ENCODE measurements around the gene LRFN2.

The LRFN2 gene

DNA sequence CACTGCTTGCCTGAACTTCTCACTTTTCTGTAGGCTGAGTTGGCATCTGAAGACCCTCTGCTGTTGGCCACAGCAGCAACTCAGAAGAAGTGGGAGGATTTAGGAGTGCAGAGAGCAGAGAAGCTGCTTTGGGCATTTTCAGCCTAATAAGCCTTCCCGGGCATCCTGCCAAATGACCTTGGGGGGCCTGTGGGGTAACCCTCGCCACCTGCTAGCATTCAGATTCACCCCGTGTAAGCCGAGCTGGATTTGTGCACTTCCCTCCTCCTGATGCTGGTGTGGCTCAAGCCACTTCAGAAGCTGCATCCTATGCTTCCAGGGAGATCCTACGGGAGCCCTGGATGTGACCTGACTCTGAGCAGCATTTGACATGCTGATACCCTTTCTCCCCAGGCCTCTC is 114.8 kb downstream of the LRFN2 start:
- DNase-seq: no peak

DNA sequence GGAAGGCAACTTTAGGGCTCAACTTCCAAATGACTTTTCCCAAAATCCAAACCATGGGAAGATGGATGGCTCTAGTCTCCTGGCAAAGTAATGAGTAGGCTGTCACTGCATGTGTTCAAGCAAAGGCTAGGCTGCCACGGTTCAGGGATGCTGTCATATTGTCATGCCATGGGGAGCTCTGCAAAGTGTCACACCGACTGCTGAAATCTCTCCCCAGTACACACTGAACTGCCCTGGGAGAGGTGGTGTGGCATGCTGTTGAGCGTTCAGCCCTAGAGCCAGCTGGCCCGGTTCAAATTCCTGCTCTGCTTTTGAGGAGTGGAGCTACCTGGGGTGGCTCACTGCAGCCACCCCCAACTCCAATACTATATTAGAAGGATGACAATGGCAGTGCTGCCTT is 115.9 kb downstream of the LRFN2 start:
- no peak for DNase-seq

GRCh38 chr6:40469323-40469722 is 117.8 kb downstream of the LRFN2 start:
- no peak for DNase-seq

DNA sequence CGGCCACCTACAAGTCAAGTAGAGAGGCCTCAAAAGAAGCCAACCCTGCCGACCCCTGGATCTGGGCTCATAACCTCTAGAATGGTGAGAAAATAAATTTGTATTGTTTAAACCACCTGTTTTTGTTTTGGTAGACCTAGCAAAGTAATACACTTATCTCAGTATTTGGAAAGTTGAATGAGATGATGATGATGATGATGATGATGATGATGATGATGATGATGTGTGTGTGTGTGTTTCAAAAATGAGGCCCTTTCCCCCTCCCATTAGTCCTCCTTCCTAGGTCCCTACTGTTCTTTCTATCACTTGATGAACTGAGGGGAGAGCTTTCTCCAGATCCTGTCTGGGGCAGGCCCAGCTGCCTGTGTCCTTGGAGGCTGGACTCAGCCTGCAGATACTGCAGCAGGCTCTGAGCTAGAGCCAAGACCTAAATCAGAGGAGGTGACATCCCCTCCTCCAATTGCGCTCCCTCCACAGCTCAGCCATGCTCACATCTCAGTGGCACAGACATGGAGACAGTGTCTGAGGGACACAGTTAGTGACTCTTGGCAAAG is 120.1 kb downstream of the LRFN2 start:
- DNase-seq: no peak

- DNase-seq: no peak
Observed at GRCh38 chr6:40461643-40462042, 125.5 kb downstream of the LRFN2 start.

DNA sequence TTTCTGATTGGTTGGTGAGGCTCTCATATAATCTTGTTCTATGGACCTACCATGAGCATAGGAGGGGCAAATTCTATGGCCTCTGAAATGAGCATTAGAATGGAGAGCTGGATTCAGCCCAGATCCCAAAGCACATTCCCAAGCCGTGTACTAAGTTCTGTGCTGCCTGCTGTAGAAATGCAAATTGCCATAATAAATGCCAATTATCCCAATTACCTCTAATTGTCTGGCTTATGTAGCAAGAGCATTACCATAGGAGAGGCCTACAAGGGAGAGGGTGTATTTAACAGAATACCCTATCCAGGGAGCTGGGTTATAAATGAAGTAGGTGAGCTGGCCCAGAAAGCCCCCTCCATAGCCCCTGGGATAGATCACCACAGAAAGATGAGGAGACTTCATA is 126.8 kb downstream of the LRFN2 start:
- no peak for DNase-seq

DNA sequence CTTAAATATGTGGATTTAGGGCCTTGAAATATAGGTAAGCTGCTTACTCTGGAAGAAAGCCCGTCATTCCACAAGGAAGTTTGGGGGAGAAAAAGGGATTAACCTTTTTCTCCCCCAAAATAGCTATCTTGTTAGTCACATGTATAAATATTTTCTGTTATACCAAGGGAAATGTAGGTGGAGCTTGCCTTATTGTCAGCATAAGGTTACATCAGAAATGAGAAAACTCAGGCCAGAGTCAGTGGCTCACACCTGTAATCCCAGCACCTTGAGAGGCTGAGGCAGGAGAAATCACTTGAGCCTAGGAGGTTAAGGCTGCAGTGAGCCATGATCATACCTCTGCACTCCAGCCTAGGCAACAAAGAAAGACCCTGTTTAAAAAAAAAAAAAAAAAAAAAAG is 129.9 kb downstream of the LRFN2 start:
- no peak for DNase-seq

DNA sequence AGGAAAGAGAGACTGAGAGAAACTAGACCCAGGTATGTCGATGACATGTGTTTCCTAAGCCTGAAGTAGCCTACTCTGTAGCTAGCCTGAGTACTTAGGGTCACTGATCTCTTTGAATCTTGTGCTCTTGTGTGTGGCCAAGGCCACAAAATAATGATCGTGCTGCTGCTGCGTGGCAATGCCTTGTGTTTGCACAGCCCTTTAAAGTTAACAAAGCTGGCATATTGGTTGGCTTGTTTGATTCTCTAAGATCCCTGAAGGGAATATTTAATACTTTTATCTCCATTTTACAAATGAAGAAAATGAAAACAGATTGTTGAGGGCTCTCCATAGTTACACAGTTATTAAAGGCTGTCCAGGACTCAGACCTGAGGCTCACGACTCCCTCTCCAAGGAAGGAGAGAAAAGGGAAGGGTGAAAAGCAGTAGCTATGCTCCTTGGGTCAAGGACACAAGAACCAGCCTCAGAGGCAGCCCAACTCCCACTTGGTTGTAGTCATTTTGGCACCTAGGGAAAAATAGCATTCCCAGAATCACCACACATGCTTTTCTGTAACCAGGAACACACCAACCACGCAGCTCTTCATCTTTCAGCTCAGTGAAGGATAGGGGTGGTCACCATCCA is 130.7 kb downstream of the LRFN2 start:
- no peak for DNase-seq

- no peak for DNase-seq
Observed at GRCh38 chr6:40455686-40456389, 131.3 kb downstream of the LRFN2 start.

- no peak for DNase-seq
Observed at GRCh38 chr6:40450483-40450882, 136.7 kb downstream of the LRFN2 start.

DNA sequence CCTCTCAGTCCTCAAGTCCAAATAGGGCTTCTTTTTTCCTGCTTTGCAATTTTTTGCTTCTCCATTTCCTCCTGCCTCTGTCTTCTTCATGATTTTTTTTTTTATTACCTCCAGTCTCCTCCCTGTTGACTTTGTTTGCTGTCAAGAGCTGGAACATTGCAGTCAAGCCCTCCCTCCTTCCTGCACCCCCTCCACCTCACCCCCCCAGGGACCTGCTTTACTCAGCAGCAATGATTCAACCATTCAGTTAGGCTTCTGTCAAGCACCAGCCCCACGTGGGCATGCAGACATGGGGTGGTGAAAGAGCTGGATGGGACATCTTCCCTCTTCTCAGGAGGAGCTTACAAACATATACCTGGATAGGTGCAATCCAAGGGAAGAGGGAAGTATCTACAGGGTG is 142.4 kb downstream of the LRFN2 start:
- no peak for DNase-seq

GRCh38 chr6:40444312-40444711 is 142.9 kb downstream of the LRFN2 start:
- no peak for DNase-seq

DNA sequence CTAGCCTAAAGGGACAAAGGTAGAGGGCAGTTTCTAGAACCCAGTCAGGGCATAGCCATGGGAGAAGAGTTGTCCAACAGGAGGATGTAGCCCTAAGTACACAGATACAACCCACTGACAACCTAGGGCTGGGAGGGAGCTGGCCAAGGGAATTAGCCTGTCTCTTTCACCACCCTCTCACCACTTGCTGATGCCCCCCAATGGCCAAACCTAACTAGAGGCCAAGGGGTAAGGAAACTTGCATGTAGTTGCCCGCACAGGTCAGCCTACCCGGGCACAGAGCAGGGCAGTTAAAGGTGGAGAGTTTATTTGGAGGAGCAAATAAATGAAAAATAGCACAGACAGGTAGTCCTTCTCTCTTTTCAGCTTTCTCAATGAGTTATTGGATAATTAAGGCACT is 143.3 kb downstream of the LRFN2 start:
- DNase-seq: no peak

- DNase-seq: no peak
Observed at GRCh38 chr6:40442591-40442990, 144.6 kb downstream of the LRFN2 start.

DNA sequence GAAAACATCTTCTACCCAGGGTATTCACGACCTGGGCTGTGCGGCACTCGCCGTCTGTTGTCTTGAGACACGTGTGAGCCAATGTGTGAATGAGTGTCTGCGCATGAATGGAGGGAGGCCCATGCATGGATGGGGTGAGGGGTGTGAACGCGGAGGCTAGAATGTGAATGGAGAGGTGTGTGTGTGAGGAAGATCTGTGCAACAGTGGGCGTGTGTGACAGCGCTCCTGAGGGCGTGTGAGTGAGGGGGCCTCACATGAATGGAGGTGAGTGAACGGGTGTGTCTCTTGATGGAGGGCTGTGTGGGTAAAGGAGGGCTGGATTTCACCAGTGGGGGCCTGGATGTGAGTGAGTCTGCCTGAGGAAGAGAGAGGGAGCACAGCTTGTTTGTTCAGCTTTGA is 146.0 kb downstream of the LRFN2 start:
- no peak for DNase-seq

- no peak for DNase-seq
Observed at GRCh38 chr6:40440053-40440452, 147.1 kb downstream of the LRFN2 start.

- DNase-seq: no peak
Observed at GRCh38 chr6:40439026-40439800, 148.0 kb downstream of the LRFN2 start.

GRCh38 chr6:40438246-40438887 is 148.8 kb downstream of the LRFN2 start:
- DNase-seq: no peak

- no peak for DNase-seq
Observed at GRCh38 chr6:40437631-40438030, 149.5 kb downstream of the LRFN2 start.

GRCh38 chr6:40436685-40437604 is 150.2 kb downstream of the LRFN2 start:
- DNase-seq: no peak

DNA sequence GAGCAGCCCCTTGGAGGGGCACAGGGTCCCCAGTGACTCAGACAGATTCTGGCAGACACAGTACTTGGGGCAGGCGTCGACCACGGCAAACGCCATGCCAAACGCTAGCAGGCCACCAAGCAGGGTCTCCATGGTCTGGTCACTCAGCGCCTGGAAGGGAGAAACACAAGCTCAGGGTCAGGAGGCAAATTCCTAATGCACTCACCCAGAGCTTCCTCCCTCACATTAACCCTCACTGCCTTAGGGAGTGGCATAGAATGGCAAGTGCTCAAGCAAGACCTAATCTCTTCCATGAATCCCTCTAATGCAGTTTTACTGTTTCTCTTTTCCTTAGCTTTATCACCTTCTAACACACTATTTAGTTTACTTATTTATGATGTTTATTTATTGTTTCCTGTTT is 154.2 kb downstream of the LRFN2 start:
- no peak for DNase-seq

- no peak for DNase-seq
Observed at GRCh38 chr6:40431706-40432105, 155.5 kb downstream of the LRFN2 start.

Data from SW 1271 (cell line).